Muscle layer of duodenum (tissue), 2 donors: ENCODE measurements around the gene TMEM98.
"Not testable (repeated sequence)": the region's sequence is repeated elsewhere in the genome, so short reads cannot be mapped to it uniquely, and the experiment has no call there.

Source experiments
- H3K27ac ChIP-seq: one replicate; pipeline ENCODE4 v1.7.0; 2013; ENCODE audit warnings: mild to moderate bottlenecking, low read length
- H3K27me3 ChIP-seq: one replicate; pipeline ENCODE4 v1.7.0; 2013; ENCODE audit warnings: low read depth, mild to moderate bottlenecking, control low read depth, low read length
- H3K36me3 ChIP-seq, 2 donors: one replicate each; pipeline ENCODE4 v1.7.0; 2013; ENCODE audit warnings: low read length in 2 of 2, control low read depth in 1 of 2, mild to moderate bottlenecking in 1 of 2; ENCODE audit not compliant: insufficient read depth in 2 of 2, control insufficient read depth in 1 of 2
- H3K4me1 ChIP-seq, 2 donors: one replicate each; pipeline ENCODE4 v1.7.0; 2013; ENCODE audit warnings: low read length in 2 of 2, mild to moderate bottlenecking in 2 of 2, control low read depth in 1 of 2, moderate library complexity in 1 of 2; ENCODE audit not compliant: insufficient read depth in 2 of 2, control insufficient read depth in 1 of 2
- H3K4me3 ChIP-seq, 2 donors: one replicate each; pipeline ENCODE4 v1.7.0; 2013; ENCODE audit warnings: low read length in 2 of 2, low read depth in 1 of 2, mild to moderate bottlenecking in 1 of 2
- H3K9me3 ChIP-seq, 2 donors: one replicate each; pipeline ENCODE4 v1.7.0; 2013; ENCODE audit warnings: low read length in 2 of 2, control low read depth in 1 of 2, mild to moderate bottlenecking in 1 of 2; ENCODE audit not compliant: control insufficient read depth in 1 of 2
- donor health status: healthy.

TMEM98 gene

DNA sequence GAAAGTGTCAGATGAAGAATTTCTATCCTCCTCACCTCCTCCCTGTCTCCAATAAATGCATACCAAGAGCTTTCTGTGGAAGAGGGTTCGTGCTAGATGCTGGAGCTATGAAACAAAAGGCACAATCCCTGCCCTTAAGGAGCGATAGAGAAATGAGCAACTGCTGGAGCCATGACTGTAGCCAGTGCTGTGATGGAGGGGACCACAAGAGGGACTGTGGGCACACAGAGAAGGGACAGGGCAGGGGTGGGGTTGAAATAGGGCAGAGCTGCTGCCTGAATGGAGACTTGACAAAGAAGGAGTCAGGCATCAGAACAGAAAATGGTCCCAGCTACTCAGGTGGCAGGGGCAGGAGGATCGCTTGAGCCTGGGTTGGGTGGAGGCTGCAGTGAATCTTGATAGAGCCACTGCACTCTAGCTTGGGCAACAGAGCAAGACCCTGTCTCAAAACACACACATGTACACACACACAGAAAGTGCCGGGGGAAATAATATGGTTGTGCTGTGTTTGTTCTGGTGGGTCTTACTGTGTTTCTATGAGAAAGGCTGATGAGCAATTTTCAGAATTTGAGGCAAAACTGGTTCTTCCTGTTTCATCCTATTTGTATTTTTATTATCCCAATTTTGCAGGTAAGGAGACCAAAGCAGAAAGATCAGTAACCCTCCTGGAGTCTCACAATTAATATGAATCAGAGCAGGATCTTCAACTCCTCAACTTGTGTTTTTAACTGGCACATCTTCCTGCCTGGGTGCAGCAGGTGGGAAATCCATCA, 16.5 kb downstream of the TMEM98 start:
- peaks cover 6 to 18% of the 10 kb centered on the region in 2 donors for H3K36me3 ChIP-seq
- H3K4me1 ChIP-seq: peaks cover 0 to 9% of the 10 kb centered on the region in 2 donors
- H3K27ac ChIP-seq: no peak overlapping the region
- H3K4me3 ChIP-seq: no peak overlapping the region
- no peaks in the 10 kb centered on the region for H3K27me3 ChIP-seq
- no peaks in the 10 kb centered on the region for H3K9me3 ChIP-seq

DNA sequence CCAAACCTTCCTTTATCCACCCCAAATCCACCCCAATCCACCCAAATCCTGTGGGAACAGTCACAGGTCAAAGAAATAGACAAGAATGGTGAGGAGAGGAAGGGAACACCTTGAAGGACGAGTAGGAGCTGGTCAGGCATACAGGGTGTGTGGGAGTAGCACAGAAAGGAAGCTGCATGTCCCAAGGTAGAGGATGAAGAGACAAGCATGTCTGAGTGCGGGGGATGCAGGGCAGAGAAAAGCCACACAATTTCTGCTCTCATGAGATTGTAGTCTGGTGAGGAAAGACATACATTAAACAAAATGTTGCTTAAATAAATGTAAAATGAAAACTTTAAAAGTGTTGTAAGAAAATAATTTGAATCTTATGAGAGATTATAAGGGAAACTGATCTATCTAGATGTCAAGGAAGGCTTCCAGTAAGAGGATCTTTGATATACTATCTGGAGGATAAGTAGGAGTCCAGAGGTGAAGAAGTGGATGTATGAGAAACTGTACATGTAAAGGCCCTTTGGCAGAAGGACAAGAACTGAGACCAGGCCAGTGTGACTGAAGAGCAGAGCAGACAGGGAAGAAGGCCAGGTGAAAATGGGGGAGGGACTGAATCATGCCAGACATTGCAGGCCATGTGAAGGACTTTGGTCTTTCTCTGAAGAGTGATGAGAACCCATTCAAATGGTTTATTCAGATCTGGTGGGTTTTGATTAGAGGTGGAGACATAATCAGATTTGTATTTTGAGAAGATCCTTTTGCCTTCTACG, 18.6 kb downstream of the TMEM98 start:
- Histone ChIP-seq H3K9me3 (no peaks in the 10 kb centered on the region), H3K27ac (no peak overlapping the region), H3K27me3 (no peaks in the 10 kb centered on the region), H3K4me3 (no peak overlapping the region), H3K36me3 (peaks cover 0 to 2% of the 10 kb centered on the region in 2 donors), H3K4me1 (peaks cover 0 to 9% of the 10 kb centered on the region in 2 donors)

DNA sequence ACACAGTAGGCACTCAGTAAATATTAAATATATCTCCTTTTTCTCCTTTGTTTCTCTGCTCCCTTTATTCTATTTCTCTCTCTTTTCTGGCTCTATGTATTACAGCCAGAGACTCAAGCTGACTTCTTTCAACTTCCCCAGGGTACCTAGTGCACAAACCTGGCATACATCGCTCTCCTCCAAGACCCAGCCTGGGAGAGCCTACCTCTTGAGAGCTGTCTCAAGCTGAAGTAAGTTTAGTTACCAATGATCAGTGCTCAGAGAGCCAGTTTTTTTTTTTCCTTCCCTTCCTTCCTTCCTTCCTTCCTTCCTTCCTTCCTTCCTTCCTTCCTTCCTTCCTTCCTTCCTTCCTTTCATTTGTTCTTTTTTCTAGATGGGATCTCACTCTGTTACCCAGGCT, 19.8 kb downstream of the TMEM98 start:
- peaks cover 0 to 9% of the 10 kb centered on the region in 2 donors for H3K4me1 ChIP-seq
- no peaks in the 10 kb centered on the region for H3K9me3 ChIP-seq
- H3K27me3 ChIP-seq: no peaks in the 10 kb centered on the region
- no peaks in the 10 kb centered on the region for H3K36me3 ChIP-seq
- no peak overlapping the region for H3K4me3 ChIP-seq
- H3K27ac ChIP-seq: no peak overlapping the region

DNA sequence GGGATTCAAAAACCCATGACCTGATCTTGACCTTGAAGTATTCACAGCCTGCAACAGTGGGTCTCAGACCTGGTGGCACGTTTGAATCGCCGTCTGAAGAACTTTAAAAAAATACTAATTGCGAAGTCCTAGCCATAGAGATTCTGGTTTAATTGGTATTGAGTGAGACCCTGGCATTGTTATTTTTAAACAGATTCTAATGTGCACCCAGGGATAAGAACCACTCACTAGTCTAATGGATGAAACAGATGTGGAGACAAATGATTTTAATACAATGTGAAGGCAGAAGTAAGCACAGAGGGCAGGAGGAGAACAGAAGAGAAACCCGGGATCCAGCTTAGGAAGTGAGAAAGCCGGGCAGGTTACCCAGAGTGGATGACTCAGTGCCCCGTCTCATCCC, 21.2 kb downstream of the TMEM98 start:
- H3K27me3 ChIP-seq: no peaks in the 10 kb centered on the region
- H3K36me3 ChIP-seq: no peaks in the 10 kb centered on the region
- H3K27ac ChIP-seq: no peak overlapping the region
- H3K4me1 ChIP-seq: no peaks in the 10 kb centered on the region
- H3K9me3 ChIP-seq: no peaks in the 10 kb centered on the region
- no peak overlapping the region for H3K4me3 ChIP-seq

DNA sequence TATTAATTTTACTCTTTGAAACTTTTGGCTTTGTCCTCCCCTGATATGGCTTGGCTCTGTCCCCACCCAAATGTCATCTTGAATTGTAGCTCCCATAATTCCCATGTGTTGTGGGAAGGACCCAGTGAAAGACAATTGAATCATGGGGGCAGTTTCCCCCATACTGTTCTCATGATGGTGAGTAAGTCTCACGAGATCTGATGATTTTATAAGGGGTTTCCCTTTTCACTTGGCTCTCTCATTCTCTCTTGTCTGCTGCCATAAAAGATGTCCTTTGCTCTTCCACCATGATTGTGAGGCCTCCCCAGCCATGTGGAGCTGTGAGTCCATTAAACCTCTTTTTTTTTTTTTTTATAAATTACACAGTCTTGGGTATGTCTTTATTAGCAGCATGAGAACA, 24.5 kb downstream of the TMEM98 start:
- H3K27me3 ChIP-seq, H3K4me1 ChIP-seq, H3K36me3 ChIP-seq, H3K4me3 ChIP-seq, H3K27ac ChIP-seq, H3K9me3 ChIP-seq: not testable (repeated sequence)

DNA sequence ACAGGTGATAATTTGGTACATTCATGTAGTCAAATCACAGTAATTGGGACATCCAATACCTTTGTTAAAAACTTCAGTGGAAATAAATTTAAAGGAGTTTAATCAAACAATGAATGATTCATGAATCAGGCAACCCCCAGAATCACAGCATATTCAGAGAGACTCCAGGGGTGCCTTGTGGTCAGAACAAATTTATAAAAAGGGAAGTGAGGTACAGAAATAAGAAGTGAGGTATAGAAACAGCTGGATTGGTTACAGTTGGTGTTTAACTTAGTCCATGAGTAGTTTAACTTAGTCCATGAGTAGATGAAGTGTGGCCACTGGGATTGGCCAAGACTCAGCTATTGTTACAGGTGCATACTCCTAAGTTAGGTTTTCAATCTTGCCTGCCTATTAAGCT, 25.1 kb downstream of the TMEM98 start:
- Histone ChIP-seq H3K27ac (no peak overlapping the region), H3K27me3 (no peaks in the 10 kb centered on the region), H3K4me1 (peaks cover 0 to 9% of the 10 kb centered on the region in 2 donors), H3K36me3 (no peaks in the 10 kb centered on the region), H3K4me3 (no peak overlapping the region), H3K9me3 (no peaks in the 10 kb centered on the region)

DNA sequence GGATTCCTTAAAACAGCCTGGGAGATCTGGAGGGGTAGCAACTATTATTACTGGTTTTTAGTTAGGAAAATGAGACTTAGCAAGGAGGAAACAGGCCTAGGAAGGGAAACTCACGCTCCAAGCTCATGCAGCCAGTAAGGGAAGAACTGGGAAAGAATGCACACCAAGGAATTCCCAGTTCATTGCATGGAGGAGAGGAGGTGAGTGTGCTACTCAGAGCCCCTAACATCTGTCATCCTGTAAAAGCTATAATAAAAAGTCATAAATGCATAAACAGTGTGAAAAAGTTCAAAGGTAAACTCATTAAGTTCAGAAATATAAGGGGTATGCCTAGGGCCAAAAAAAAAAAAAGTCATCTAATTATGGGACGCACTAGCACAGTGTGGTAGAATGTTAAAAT, 25.9 kb downstream of the TMEM98 start:
- H3K36me3 ChIP-seq: no peaks in the 10 kb centered on the region
- no peaks in the 10 kb centered on the region for H3K27me3 ChIP-seq
- no peak overlapping the region for H3K27ac ChIP-seq
- H3K4me1 ChIP-seq: peaks cover 0 to 9% of the 10 kb centered on the region in 2 donors
- H3K4me3 ChIP-seq: no peak overlapping the region
- H3K9me3 ChIP-seq: no peaks in the 10 kb centered on the region

DNA sequence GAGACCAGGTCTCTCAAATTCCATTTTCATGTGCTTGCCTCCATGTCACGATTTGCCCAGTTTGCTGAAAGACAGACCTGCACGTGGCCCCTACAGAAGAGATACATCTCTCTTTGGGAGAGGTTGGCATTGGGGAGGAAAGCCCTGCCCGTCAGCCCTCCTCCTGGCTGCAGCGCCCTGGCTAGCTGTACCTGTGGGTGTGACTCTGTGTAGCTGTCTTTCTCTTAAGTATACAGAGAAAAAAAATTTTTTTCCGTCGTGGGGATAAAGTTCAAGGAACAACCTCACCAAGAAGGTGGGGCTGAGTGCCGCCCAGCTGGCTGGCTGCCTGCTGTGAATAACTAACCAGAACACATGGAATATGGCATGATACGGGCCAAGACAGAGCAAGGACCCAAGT, 26.5 kb downstream of the TMEM98 start:
- Histone ChIP-seq H3K36me3 (no peaks in the 10 kb centered on the region), H3K4me3 (no peak overlapping the region), H3K4me1 (peaks cover 0 to 9% of the 10 kb centered on the region in 2 donors), H3K27ac (peak overlapping the region; percentile 16), H3K27me3 (no peaks in the 10 kb centered on the region), H3K9me3 (no peaks in the 10 kb centered on the region)

DNA sequence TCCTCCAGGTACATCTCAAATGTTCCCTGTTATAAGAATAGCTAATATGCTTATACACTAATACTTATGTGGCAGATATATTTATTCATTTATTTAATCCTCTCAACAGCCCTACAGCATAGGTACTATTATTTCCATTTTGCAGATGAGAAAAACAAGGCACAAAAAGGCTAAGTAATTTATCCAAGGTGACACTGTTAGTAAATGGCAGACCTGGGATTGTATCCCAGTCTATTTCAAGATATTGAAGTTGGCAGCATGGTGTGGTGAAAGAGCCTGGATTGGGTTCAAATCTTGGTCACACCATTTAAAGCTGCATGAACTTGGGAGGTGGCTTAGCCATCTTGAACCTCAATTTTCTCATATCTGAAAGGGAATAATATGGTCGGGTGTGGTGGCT, 27.2 kb downstream of the TMEM98 start:
- Histone ChIP-seq H3K4me1 (peaks cover 0 to 9% of the 10 kb centered on the region in 2 donors), H3K36me3 (no peaks in the 10 kb centered on the region), H3K9me3 (no peaks in the 10 kb centered on the region), H3K27me3 (no peaks in the 10 kb centered on the region), H3K27ac (peak overlapping the region; percentile 16), H3K4me3 (no peak overlapping the region)

DNA sequence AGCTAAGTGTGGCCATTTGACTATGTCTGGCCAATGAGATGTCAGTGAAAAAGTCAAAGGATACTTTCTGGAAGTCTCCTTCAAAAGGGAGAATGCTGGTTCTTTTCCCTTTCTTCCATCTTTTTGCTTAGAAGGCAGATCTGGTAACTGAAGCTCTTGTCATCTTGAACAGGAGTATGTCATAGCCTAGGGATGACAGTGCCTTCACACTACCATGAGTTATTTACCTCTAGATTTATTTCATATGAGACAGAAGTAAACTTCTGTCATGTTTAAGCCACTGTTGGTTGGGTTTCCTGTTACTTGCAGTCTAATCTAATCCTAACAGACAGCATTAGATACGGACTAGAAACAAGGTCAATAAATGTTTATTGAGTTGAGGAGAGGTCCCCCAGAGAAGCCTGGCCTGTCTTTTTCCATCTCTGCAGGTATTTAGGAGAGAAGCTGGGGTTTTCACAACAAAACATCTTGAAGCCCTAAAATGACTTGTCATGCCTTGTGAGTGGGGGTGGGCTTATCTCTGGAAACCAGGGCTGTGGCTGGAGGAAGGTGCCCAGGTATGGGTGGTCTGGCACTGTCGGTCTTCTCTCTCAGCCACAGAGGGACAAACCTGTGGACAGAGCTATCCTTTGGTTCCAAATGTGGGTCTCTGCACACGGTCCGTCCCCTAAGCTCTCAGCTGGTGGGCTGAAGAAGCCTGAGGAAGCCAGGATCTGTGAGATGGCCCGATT, 28.5 kb downstream of the TMEM98 start:
- Histone ChIP-seq H3K4me1 (peaks cover 0 to 9% of the 10 kb centered on the region in 2 donors), H3K27ac (no peak overlapping the region), H3K36me3 (no peaks in the 10 kb centered on the region), H3K9me3 (no peaks in the 10 kb centered on the region), H3K4me3 (no peak overlapping the region), H3K27me3 (no peaks in the 10 kb centered on the region)

DNA sequence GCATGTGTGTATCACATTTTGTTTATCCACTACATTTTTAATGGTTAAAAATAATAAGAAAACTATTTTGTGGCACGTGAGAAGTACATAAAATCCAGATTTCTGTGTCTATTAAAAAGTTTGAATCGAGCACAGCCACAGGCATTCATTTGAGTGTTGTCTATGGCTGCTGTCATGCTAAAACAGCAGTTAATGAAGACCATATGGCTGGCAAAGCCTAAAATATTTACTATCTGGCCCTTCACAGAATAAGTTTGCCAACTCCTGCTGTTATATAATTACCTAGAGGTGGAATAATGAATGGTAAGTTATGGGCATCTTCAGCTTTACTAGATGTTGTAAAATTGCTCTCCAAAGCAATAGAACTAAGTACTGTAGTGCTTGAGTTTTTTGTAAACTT, 30.5 kb downstream of the TMEM98 start:
- H3K27ac ChIP-seq: no peak overlapping the region
- no peaks in the 10 kb centered on the region for H3K36me3 ChIP-seq
- H3K4me3 ChIP-seq: no peak overlapping the region
- H3K27me3 ChIP-seq: no peaks in the 10 kb centered on the region
- H3K9me3 ChIP-seq: no peaks in the 10 kb centered on the region
- peaks cover 0 to 13% of the 10 kb centered on the region in 2 donors for H3K4me1 ChIP-seq
